GM12865 (cell line): ENCODE data around the gene GLRA2.
"Not testable (repeated sequence)": the region's sequence is repeated elsewhere in the genome, so short reads cannot be mapped to it uniquely, and the experiment has no call there.

Source experiments
- DNase-seq: peaks from one replicate; pipeline ENCODE4 v3.0.0; 2010; ENCODE audit warnings: low read depth
- H3K4me3 ChIP-seq: 2 replicates; pipeline ENCODE4 v1.5.1; 2011; ENCODE audit warnings: mild to moderate bottlenecking, low read depth, low read length, control low read depth
- TF ChIP-seq, protein P1 (sequence below): IDR thresholded peaks from 2 replicates; pipeline ENCODE4 v1.5.1; 2011; ENCODE audit warnings: low read length, control low read depth, low read depth, inconsistent platforms; ENCODE audit not compliant: insufficient read depth; ENCODE audit errors: missing control alignments

The GLRA2 gene

DNA sequence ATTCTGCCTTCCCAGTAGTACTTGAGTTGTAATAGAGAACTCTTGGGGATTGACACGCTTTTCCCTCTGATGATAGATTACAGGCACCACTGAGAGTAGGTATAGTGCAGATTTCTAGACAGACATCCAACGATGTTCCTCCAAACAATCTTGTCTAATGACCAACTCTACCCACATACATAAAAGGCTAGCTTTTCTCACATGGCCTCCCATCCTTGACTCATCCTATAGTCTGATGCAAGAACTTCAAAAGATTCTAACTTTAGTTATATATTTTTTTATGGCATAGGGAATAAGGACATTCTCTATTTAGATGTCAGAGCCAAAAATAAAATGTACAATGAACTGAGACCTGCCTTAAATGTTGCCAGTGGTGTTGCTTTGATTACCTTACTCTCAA is 60.9 kb downstream of the GLRA2 start:
- TF ChIP-seq, protein P1, sequence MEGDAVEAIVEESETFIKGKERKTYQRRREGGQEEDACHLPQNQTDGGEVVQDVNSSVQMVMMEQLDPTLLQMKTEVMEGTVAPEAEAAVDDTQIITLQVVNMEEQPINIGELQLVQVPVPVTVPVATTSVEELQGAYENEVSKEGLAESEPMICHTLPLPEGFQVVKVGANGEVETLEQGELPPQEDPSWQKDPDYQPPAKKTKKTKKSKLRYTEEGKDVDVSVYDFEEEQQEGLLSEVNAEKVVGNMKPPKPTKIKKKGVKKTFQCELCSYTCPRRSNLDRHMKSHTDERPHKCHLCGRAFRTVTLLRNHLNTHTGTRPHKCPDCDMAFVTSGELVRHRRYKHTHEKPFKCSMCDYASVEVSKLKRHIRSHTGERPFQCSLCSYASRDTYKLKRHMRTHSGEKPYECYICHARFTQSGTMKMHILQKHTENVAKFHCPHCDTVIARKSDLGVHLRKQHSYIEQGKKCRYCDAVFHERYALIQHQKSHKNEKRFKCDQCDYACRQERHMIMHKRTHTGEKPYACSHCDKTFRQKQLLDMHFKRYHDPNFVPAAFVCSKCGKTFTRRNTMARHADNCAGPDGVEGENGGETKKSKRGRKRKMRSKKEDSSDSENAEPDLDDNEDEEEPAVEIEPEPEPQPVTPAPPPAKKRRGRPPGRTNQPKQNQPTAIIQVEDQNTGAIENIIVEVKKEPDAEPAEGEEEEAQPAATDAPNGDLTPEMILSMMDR, result no peak
- DNase-seq, result no peak
- H3K4me3 ChIP-seq, result no peak overlapping the region

DNA sequence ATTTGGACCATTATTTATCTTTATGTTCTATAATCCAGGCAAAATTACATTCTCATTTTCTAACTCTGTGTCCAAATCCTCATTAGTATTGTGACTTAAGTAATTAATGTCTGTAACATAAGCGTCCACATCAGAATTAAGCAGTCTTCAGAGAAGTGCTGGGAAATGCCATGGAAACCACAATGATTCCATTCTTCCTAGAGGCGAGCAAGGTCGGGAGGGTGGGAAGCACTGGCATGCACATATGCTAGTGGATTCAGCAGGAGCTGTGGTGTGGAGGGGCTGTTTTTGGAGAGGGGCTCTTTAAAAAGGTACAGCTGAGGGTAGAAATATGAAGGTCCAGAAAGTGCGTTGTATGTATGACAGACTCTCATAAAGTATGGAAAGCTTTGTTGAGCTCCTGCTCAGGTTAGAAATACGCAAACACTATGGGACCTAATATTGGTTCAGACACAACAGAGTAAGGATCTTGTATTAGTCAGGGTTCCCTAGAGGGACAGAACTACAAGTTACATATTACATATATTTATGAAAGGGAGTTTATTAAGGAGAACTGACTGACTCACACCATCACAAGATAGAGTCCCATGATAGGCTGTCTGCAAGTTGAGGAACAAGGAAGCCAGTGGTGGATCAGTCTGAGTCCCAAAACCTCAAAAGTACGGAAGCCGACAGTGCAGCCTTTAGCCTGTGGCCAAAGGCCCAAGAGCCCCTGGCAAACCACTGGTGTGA is 61.5 kb downstream of the GLRA2 start:
- no peak overlapping the region for H3K4me3 ChIP-seq
- DNase-seq, result no peak
- TF ChIP-seq, protein P1, result no peak

DNA sequence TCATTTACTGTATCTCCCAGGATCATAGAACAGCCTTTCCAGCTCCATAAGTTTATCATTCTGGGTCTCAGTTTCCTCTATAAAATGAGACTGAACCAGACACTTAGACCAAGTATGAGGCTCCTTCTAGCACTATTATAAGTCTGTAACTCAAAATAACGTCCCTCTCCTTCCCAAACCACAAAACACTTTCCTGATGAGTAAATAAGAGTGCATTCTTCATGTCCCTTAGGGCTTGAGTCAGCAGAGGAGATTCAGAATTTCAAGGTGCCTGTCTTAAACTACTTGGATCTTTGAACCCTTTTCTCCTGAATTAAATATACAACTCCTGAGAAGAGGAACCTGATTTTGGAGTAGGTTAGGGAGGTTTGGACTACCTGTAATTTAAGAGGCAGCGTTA is 62.6 kb downstream of the GLRA2 start:
- TF ChIP-seq, protein P1, result no peak
- DNase-seq, result no peak
- no peak overlapping the region for H3K4me3 ChIP-seq

DNA sequence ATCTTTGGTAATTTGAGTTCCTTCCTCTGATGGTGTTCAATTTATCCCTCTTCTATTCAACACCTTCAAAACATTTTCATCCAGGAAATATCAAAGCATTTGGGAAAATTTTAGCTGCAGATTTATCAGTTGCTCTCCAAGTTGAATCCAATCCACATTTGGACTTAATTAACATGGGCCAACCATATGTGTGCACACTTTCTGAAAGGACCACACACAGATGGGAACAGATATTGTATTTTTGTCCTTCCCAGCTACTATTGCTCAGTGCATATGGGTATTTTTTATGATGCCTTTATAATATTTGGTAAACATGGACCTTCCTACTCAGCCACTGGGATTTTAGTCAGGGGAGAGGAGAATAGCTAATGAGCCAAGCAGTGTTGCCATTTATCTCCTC is 65.2 kb downstream of the GLRA2 start:
- H3K4me3 ChIP-seq, result no peak overlapping the region
- TF ChIP-seq, protein P1, result no peak
- DNase-seq, result no peak

DNA sequence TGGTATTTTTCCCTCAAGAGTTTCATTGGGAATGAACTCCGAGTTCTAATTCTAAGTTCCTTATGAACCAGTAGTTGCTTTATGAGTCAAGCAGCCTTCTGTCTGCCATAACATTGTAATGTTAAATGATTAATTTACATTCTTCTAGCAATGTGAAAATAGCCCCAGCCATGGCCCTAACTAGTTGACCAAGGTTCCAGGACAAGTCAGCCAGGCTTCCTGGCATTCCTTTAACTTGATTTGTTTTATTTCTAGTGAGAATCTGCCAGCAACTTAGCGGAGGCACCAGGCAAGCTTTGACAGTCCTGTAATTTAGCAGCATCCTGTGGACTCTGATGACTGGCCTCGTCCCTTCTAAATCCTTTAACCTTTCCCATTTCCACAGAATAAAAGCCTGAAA is 69.0 kb downstream of the GLRA2 start:
- no peak for DNase-seq
- TF ChIP-seq, protein P1, result no peak
- H3K4me3 ChIP-seq, result no peak overlapping the region

DNA sequence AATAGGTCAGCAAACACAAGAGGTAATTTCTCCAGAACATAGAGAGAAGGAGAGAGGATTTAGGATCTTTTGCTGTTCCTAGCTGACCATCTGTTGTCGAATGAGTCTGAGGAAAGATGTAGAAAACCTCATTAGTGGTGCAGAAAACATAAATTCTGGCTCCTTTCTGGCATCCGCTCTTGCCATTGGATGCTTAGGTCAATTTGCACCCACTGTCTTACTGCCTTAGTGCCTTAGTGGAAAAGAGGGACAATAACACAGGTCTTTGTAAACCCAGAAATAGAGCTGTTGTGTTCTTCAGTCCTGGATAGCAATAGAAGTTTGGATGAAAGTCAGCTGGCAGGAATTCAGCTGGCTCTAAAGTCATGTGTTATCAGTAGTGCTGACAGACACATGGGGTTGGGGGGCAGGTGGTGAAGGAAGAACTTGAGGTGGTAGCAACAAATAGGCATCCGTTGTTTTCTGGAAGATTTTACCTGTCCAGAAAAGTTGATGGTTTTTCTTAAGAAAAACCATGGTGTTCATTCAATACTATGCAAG is 78.2 kb downstream of the GLRA2 start:
- no peak for DNase-seq
- H3K4me3 ChIP-seq, result no peak overlapping the region
- TF ChIP-seq, protein P1, result no peak

DNA sequence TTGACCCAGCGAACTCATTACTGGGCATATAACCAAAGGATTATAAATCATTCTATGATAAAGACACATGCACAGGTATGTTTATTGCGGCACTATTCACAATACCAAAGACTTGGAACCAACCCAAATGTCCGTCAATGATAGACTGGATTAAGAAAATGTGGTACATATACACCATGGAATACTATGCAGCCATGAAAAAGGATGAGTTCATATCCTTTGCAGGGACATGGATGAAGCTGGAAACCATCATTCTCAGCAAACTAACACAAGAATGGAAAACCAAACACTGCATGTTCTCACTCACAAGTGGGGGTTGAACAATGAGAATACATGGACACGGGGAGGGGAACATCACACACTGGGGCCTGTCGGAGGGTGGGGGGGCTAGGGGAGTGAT is 83.1 kb downstream of the GLRA2 start:
- H3K4me3 ChIP-seq, DNase-seq: not testable (repeated sequence)
